ENCODE measurements around the gene ADARB2.

- TF ChIP-seq CTCF (IDR thresholded peaks at IDR 0.05; ENCODE audit: low read depth, low read length, missing input control) (no peak), YY1 (IDR thresholded peaks at IDR 0.05) (no peak), RAD21 (IDR thresholded peaks at IDR 0.05) (no peak), RXRA (IDR thresholded peaks at IDR 0.05) (no peak), TAF1 (conservative IDR thresholded peaks at IDR 0.05) (no peak), JUND (IDR thresholded peaks at IDR 0.05) (no peak), SP1 (IDR thresholded peaks at IDR 0.05) (no peak), FOXA1 (IDR thresholded peaks at IDR 0.05) (no peak), EGR1 (IDR thresholded peaks at IDR 0.05; ENCODE audit: low read depth in 2 of 2) (no peak)
- TF ChIP-seq, protein P1, sequence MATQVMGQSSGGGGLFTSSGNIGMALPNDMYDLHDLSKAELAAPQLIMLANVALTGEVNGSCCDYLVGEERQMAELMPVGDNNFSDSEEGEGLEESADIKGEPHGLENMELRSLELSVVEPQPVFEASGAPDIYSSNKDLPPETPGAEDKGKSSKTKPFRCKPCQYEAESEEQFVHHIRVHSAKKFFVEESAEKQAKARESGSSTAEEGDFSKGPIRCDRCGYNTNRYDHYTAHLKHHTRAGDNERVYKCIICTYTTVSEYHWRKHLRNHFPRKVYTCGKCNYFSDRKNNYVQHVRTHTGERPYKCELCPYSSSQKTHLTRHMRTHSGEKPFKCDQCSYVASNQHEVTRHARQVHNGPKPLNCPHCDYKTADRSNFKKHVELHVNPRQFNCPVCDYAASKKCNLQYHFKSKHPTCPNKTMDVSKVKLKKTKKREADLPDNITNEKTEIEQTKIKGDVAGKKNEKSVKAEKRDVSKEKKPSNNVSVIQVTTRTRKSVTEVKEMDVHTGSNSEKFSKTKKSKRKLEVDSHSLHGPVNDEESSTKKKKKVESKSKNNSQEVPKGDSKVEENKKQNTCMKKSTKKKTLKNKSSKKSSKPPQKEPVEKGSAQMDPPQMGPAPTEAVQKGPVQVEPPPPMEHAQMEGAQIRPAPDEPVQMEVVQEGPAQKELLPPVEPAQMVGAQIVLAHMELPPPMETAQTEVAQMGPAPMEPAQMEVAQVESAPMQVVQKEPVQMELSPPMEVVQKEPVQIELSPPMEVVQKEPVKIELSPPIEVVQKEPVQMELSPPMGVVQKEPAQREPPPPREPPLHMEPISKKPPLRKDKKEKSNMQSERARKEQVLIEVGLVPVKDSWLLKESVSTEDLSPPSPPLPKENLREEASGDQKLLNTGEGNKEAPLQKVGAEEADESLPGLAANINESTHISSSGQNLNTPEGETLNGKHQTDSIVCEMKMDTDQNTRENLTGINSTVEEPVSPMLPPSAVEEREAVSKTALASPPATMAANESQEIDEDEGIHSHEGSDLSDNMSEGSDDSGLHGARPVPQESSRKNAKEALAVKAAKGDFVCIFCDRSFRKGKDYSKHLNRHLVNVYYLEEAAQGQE (IDR thresholded peaks at IDR 0.05) = no peak
- TF ChIP-seq, protein P2, sequence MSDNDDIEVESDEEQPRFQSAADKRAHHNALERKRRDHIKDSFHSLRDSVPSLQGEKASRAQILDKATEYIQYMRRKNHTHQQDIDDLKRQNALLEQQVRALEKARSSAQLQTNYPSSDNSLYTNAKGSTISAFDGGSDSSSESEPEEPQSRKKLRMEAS (IDR thresholded peaks at IDR 0.05) = no peak
- TF ChIP-seq, protein P3, sequence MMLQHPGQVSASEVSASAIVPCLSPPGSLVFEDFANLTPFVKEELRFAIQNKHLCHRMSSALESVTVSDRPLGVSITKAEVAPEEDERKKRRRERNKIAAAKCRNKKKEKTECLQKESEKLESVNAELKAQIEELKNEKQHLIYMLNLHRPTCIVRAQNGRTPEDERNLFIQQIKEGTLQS (IDR thresholded peaks at IDR 0.05) = no peak
These were observed 324.7 kb downstream of the ADARB2 start for GRCh38 chr10:1412531-1413189.
